Activated gamma-delta T cell treated with anti-CD3 and anti-CD28 coated beads, Interleukin-2, amount 50 U/mL, for 16 hours (primary cell): ENCODE results near the gene TRPC4.

Experiments used
- DNase-seq: peaks from one replicate; pipeline ENCODE4 v3.0.0-alpha.2; 2020; ENCODE audit warnings: low read depth

TRPC4 gene

GRCh38 chr13:37657134-37657533 is 212.4 kb downstream of the TRPC4 start:
- DNase-seq = no peak

- DNase-seq = no peak
Measured at GRCh38 chr13:37656247-37656940, 213.2 kb downstream of the TRPC4 start.

GRCh38 chr13:37652596-37652995 is 217.0 kb downstream of the TRPC4 start:
- DNase-seq = no peak

- DNase-seq = no peak
Measured at GRCh38 chr13:37651891-37652290, 217.7 kb downstream of the TRPC4 start.

GRCh38 chr13:37648609-37649008 is 221.0 kb downstream of the TRPC4 start:
- no peak for DNase-seq

GRCh38 chr13:37647031-37647650 is 222.4 kb downstream of the TRPC4 start:
- no peak for DNase-seq

GRCh38 chr13:37646531-37646930 is 223.0 kb downstream of the TRPC4 start:
- no peak for DNase-seq

- no peak for DNase-seq
Measured at GRCh38 chr13:37645181-37645740, 224.3 kb downstream of the TRPC4 start.

- DNase-seq = no peak
Measured at GRCh38 chr13:37641391-37641790, 228.2 kb downstream of the TRPC4 start.

- DNase-seq = no peak
Measured at GRCh38 chr13:37640499-37640898, 229.1 kb downstream of the TRPC4 start.

GRCh38 chr13:37636701-37637100 is 232.9 kb downstream of the TRPC4 start:
- DNase-seq = no peak

- DNase-seq = no peak
Measured at GRCh38 chr13:37632294-37632693, 237.3 kb downstream of the TRPC4 start.

GRCh38 chr13:37627428-37627827 is 242.1 kb downstream of the TRPC4 start:
- no peak for DNase-seq

GRCh38 chr13:37621811-37622361 is 247.7 kb downstream of the TRPC4 start:
- no peak for DNase-seq

GRCh38 chr13:37618554-37618953 is 251.0 kb downstream of the TRPC4 start:
- DNase-seq = no peak

GRCh38 chr13:37617173-37617572 is 252.4 kb downstream of the TRPC4 start:
- DNase-seq = no peak

- DNase-seq = no peak
Measured at GRCh38 chr13:37616131-37616530, 253.4 kb downstream of the TRPC4 start.

GRCh38 chr13:37615276-37615675 is 254.3 kb downstream of the TRPC4 start:
- no peak for DNase-seq

GRCh38 chr13:37613638-37614037 is 255.9 kb downstream of the TRPC4 start:
- no peak for DNase-seq

- no peak for DNase-seq
Measured at GRCh38 chr13:37613236-37613635, 256.3 kb downstream of the TRPC4 start.

GRCh38 chr13:37608750-37609339 is 260.7 kb downstream of the TRPC4 start:
- no peak for DNase-seq

GRCh38 chr13:37602733-37603381 is 266.7 kb downstream of the TRPC4 start:
- no peak for DNase-seq
